ENCODE measurements around the gene VTA1.
"Not testable (repeated sequence)": the region's sequence is repeated elsewhere in the genome, so short reads cannot be mapped to it uniquely, and the experiment has no call there.

VTA1 gene

DNA sequence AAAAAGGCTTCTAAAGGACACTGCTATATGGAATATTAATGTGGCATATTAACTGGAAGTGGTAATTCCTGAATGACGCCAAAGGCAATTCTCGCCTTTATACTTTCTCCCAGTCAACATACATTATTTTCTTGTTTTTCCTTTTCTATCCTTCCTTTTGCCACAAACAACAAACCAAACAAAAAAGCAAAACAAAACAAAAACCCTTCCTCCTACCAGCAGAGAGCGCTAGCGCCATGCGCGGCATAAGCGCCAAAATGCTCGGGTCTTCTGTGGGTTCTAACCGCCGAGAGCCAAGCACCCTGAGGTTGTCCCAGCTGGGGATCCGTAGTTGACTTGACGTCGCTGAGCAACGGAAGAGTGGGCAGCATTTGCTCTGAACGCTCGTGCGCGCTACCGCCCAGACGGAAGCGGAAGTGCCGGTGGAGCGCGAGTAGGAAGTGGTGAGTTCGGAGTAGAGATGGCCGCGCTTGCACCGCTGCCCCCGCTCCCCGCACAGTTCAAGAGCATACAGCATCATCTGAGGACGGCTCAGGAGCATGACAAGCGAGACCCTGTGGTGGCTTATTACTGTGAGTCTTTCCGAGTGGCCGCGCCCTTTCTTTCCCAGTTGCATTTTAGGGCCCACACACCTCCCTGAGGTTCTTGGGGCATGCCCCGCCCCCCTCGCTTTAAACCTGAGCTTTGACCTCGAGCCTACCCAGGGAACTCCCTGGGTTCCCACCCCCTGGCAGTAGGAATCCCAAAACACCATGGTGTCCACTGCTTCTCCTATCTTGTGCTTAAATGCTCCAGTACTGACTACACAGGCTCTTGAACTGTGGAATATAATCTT lies at the start of gene VTA1, which contains the start of gene NMBR:
Gene VTA1, plus strand, starts transcription at position 436 of the 835 bp plus-strand sequence. Its CDS starts 25 bp downstream, at position 461.
Gene NMBR, minus strand, starts transcription at position 295 of the 835 bp plus-strand sequence. CDS start 58,464 bp downstream, outside the sequence.
- no peaks in the 10 kb centered on the region for H3K36me3 ChIP-seq (ENCODE audit: insufficient read depth, low read length)
- no peaks in the 10 kb centered on the region for H3F3A ChIP-seq (ENCODE audit: low read depth)
- peaks cover 13% of the 10 kb centered on the region for H3K27me3 ChIP-seq (ENCODE audit: insufficient read depth, low read length, poor library complexity, severe bottlenecking)
- peak within 1 kb of the TSS; percentile 91 for H2AFZ ChIP-seq (ENCODE audit: low read length)
- H3K9me2 ChIP-seq (replicated peaks; ENCODE audit: low read depth, low read length) = no peaks in the 10 kb centered on the region
- peak within 1 kb of the TSS; percentile 85 for H3K9ac ChIP-seq (ENCODE audit: low read depth, low read length, poor library complexity, severe bottlenecking)
- H3K4me2 ChIP-seq (ENCODE audit: low read depth, low read length, poor library complexity, severe bottlenecking) = peak within 1 kb of the TSS; percentile 92
- peaks cover 49% of the 10 kb centered on the region for H3K79me2 ChIP-seq (ENCODE audit: insufficient read depth, low read length)
- peaks cover 38% of the 10 kb centered on the region for H3K4me1 ChIP-seq (ENCODE audit: insufficient read depth, low read length, poor library complexity, severe bottlenecking)
- peaks cover 42% of the 10 kb centered on the region for H4K20me1 ChIP-seq (ENCODE audit: insufficient read depth, low read length, poor library complexity, severe bottlenecking)
- H3K4me3 ChIP-seq (ENCODE audit: low read length, poor library complexity, severe bottlenecking) = peak within 1 kb of the TSS; percentile 87
- no peak for TF ChIP-seq EZH2phosphoT487 (IDR thresholded peaks at IDR 0.05; ENCODE audit: borderline replicate concordance)
- TF ChIP-seq, protein P1, sequence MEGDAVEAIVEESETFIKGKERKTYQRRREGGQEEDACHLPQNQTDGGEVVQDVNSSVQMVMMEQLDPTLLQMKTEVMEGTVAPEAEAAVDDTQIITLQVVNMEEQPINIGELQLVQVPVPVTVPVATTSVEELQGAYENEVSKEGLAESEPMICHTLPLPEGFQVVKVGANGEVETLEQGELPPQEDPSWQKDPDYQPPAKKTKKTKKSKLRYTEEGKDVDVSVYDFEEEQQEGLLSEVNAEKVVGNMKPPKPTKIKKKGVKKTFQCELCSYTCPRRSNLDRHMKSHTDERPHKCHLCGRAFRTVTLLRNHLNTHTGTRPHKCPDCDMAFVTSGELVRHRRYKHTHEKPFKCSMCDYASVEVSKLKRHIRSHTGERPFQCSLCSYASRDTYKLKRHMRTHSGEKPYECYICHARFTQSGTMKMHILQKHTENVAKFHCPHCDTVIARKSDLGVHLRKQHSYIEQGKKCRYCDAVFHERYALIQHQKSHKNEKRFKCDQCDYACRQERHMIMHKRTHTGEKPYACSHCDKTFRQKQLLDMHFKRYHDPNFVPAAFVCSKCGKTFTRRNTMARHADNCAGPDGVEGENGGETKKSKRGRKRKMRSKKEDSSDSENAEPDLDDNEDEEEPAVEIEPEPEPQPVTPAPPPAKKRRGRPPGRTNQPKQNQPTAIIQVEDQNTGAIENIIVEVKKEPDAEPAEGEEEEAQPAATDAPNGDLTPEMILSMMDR (conservative IDR thresholded peaks at IDR 0.05; ENCODE audit: low read length) = peak; percentile 96
- no peaks in the 10 kb centered on the region for H3K9me3 ChIP-seq (ENCODE audit: insufficient read depth, low read depth, low read length)

DNA sequence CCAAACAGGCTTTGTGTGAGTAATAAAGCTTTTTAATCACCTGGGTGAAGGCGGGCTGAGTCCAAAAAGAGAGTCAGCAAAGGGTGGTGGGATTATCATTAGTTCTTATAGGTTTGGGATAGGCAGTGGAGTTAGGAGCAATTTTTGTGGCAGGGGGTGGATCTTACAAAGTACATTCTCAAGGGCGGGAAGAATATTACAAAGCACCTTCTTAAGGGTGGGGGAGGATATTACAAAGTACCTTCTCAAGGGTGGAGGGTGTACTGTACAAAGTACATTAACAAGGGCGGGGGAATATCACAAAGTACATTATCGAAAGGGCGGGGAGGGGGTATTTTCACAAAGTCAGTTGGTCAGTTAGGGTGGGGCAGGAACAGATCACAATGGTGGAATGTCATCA lies 42.2 kb upstream of the VTA1 start:
- H4K20me1 ChIP-seq (ENCODE audit: insufficient read depth, low read length, poor library complexity, severe bottlenecking); H3K4me1 ChIP-seq (ENCODE audit: insufficient read depth, low read length, poor library complexity, severe bottlenecking); H3K9ac ChIP-seq (ENCODE audit: low read depth, low read length, poor library complexity, severe bottlenecking): not testable (repeated sequence)

DNA sequence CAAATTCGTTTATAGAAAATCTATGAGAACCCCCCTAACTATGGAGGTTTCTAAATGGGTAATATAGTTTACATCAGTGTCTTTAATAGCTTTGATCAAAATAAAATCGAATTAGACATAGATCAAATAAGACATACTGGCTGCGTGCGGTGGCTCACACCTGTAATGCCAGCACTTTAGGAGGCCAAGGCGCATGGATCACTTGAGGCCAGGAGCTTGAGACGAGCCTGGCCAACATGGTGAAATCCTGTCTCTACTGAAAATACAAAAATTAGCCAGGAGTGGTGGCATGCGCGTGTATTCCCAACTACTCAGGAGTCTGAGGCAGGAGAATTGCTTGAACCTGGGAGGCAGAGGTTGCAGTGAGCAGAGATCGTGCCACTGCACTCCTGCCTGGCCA lies 36.2 kb upstream of the VTA1 start:
- not testable (repeated sequence) for H4K20me1 ChIP-seq (ENCODE audit: insufficient read depth, low read length, poor library complexity, severe bottlenecking); H3K36me3 ChIP-seq (ENCODE audit: insufficient read depth, low read length); H3K9me3 ChIP-seq (ENCODE audit: insufficient read depth, low read depth, low read length); H3K4me1 ChIP-seq (ENCODE audit: insufficient read depth, low read length, poor library complexity, severe bottlenecking); H3K4me2 ChIP-seq (ENCODE audit: low read depth, low read length, poor library complexity, severe bottlenecking); H3K9me2 ChIP-seq (replicated peaks; ENCODE audit: low read depth, low read length); H3K27me3 ChIP-seq (ENCODE audit: insufficient read depth, low read length, poor library complexity, severe bottlenecking); H3K79me2 ChIP-seq (ENCODE audit: insufficient read depth, low read length); H3F3A ChIP-seq (ENCODE audit: low read depth); H3K9ac ChIP-seq (ENCODE audit: low read depth, low read length, poor library complexity, severe bottlenecking); H2AFZ ChIP-seq (ENCODE audit: low read length); H3K4me3 ChIP-seq (ENCODE audit: low read length, poor library complexity, severe bottlenecking)

More for the DNA sequence above, 42.2 kb upstream of the VTA1 start:
- H3K79me2 ChIP-seq (ENCODE audit: insufficient read depth, low read length); H3K9me2 ChIP-seq (replicated peaks; ENCODE audit: low read depth, low read length); H3F3A ChIP-seq (ENCODE audit: low read depth); H3K4me3 ChIP-seq (ENCODE audit: low read length, poor library complexity, severe bottlenecking); H3K36me3 ChIP-seq (ENCODE audit: insufficient read depth, low read length); H3K27me3 ChIP-seq (ENCODE audit: insufficient read depth, low read length, poor library complexity, severe bottlenecking); H3K4me2 ChIP-seq (ENCODE audit: low read depth, low read length, poor library complexity, severe bottlenecking); H2AFZ ChIP-seq (ENCODE audit: low read length); H3K9me3 ChIP-seq (ENCODE audit: insufficient read depth, low read depth, low read length): not testable (repeated sequence)

DNA sequence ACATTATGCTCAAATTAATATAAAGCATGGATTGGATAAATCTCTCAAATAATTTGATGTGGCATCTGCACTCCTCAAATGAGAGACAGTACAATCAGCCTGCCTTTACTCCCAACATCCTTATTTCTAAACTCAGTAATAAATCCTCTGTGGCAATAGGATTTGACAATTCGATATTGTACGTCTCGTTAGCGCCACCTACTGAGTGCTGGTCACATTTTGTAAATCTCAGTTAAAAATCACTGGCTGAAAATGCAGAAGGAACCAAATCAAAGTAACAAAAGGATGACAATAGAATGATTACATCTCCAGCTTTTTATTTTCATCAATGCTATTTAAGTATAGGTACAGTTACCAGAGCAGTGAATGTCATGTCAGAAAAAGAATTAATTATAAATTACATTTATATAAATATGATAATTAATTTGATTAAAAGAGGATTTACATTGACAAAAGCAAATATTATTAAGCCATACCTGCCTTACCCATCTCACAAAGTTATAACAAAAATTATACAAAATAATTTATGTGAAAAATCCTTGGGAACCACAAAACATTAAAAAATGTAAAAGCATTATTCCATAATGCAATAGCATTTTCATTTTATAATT lies 34.5 kb upstream of the VTA1 start:
- H3K4me1 ChIP-seq (ENCODE audit: insufficient read depth, low read length, poor library complexity, severe bottlenecking) = no peaks in the 10 kb centered on the region
- no peaks in the 10 kb centered on the region for H3K36me3 ChIP-seq (ENCODE audit: insufficient read depth, low read length)
- H3K27me3 ChIP-seq (ENCODE audit: insufficient read depth, low read length, poor library complexity, severe bottlenecking) = no peaks in the 10 kb centered on the region
- H3K79me2 ChIP-seq (ENCODE audit: insufficient read depth, low read length) = no peaks in the 10 kb centered on the region
- no peaks in the 10 kb centered on the region for H3K9me2 ChIP-seq (replicated peaks; ENCODE audit: low read depth, low read length)
- H3F3A ChIP-seq (ENCODE audit: low read depth) = no peaks in the 10 kb centered on the region
- no peak overlapping the region for H3K9ac ChIP-seq (ENCODE audit: low read depth, low read length, poor library complexity, severe bottlenecking)
- H3K4me2 ChIP-seq (ENCODE audit: low read depth, low read length, poor library complexity, severe bottlenecking) = no peak overlapping the region
- H3K9me3 ChIP-seq (ENCODE audit: insufficient read depth, low read depth, low read length) = no peaks in the 10 kb centered on the region
- no peaks in the 10 kb centered on the region for H4K20me1 ChIP-seq (ENCODE audit: insufficient read depth, low read length, poor library complexity, severe bottlenecking)
- H3K4me3 ChIP-seq (ENCODE audit: low read length, poor library complexity, severe bottlenecking) = no peak overlapping the region
- TF ChIP-seq, protein P1 (conservative IDR thresholded peaks at IDR 0.05; ENCODE audit: low read length) = peak; percentile 91
- TF ChIP-seq EZH2phosphoT487 (IDR thresholded peaks at IDR 0.05; ENCODE audit: borderline replicate concordance) = no peak
- H2AFZ ChIP-seq (ENCODE audit: low read length) = no peak overlapping the region
